GM04504 (cell line): Measurements from ENCODE around the gene BCAT1.
"Not testable (repeated sequence)": the region's sequence is repeated elsewhere in the genome, so short reads cannot be mapped to it uniquely, and the experiment has no call there.

Experiments
- DNase-seq: peaks from one replicate; pipeline ENCODE4 v3.0.0-alpha.2; 2012; ENCODE audit warnings: low read depth

The BCAT1 gene

GRCh38 chr12:24853588-24853987, 95.3 kb downstream of the BCAT1 start:
- no peak for DNase-seq

- no peak for DNase-seq
Observed at GRCh38 chr12:24853094-24853493, 95.8 kb downstream of the BCAT1 start.

- DNase-seq = no peak
Observed at GRCh38 chr12:24852420-24852819, 96.5 kb downstream of the BCAT1 start.

- DNase-seq = not testable (repeated sequence)
Observed at GRCh38 chr12:24851883-24852282, 97.0 kb downstream of the BCAT1 start.

GRCh38 chr12:24851341-24851740, 97.6 kb downstream of the BCAT1 start:
- DNase-seq = no peak

GRCh38 chr12:24850496-24850895, 98.4 kb downstream of the BCAT1 start:
- no peak for DNase-seq

GRCh38 chr12:24848941-24849477, 99.9 kb downstream of the BCAT1 start:
- DNase-seq = no peak

- DNase-seq = no peak
Observed at GRCh38 chr12:24846689-24847088, 102.2 kb downstream of the BCAT1 start.

GRCh38 chr12:24845615-24846014, 103.3 kb downstream of the BCAT1 start:
- DNase-seq = no peak

- no peak for DNase-seq
Observed at GRCh38 chr12:24840046-24840800, 108.7 kb downstream of the BCAT1 start.

- DNase-seq = no peak
Observed at GRCh38 chr12:24839268-24839791, 109.6 kb downstream of the BCAT1 start.

- peak; percentile 91 for DNase-seq
Observed at GRCh38 chr12:24838531-24838950, 110.4 kb downstream of the BCAT1 start.

GRCh38 chr12:24835377-24835776, 113.5 kb downstream of the BCAT1 start:
- DNase-seq = no peak

GRCh38 chr12:24833513-24833912, 115.4 kb downstream of the BCAT1 start:
- no peak for DNase-seq

GRCh38 chr12:24823808-24824515, 124.9 kb downstream of the BCAT1 start:
- DNase-seq = no peak

- no peak for DNase-seq
Observed at GRCh38 chr12:24822121-24822899, 126.6 kb downstream of the BCAT1 start.

- DNase-seq = no peak
Observed at GRCh38 chr12:24821691-24822090, 127.2 kb downstream of the BCAT1 start.

GRCh38 chr12:24820872-24821271, 128.0 kb downstream of the BCAT1 start:
- DNase-seq = no peak

GRCh38 chr12:24818351-24818750, 130.6 kb downstream of the BCAT1 start:
- DNase-seq = no peak

- no peak for DNase-seq
Observed at GRCh38 chr12:24815114-24815423, 133.8 kb downstream of the BCAT1 start.

GRCh38 chr12:24814379-24815113, 134.4 kb downstream of the BCAT1 start:
- no peak for DNase-seq

GRCh38 chr12:24810378-24810777, 138.5 kb downstream of the BCAT1 start:
- no peak for DNase-seq
